Measurements from ENCODE around the gene WNK1.
A peak's percentile ranks its signal among the peaks of the same experiment; 100 is the strongest.

The WNK1 gene

GRCh38 chr12:865614-866013 lies 113.2 kb downstream of the WNK1 start:
- Mint-ChIP-seq H3K4me1 (no peaks in the 10 kb centered on the region), H3K36me3 (ENCODE audit: low read depth) (peaks cover 56% of the 10 kb centered on the region), H3K27me3 (ENCODE audit: low read depth) (no peaks in the 10 kb centered on the region), H3K4me3 (no peak overlapping the region), H3K27ac (no peak overlapping the region), H3K9me3 (no peaks in the 10 kb centered on the region)
- no peak for TF ChIP-seq CTCF (IDR thresholded peaks at IDR 0.05; ENCODE audit: unreplicated experiment in 3 of 3)

- no peak for TF ChIP-seq CTCF (IDR thresholded peaks at IDR 0.05; ENCODE audit: unreplicated experiment in 3 of 3)
- H3K4me3 Mint-ChIP-seq = no peak overlapping the region
- no peaks in the 10 kb centered on the region for H3K4me1 Mint-ChIP-seq
- H3K36me3 Mint-ChIP-seq (ENCODE audit: low read depth) = peaks cover 43% of the 10 kb centered on the region
- no peaks in the 10 kb centered on the region for H3K27me3 Mint-ChIP-seq (ENCODE audit: low read depth)
- H3K9me3 Mint-ChIP-seq = no peaks in the 10 kb centered on the region
- H3K27ac Mint-ChIP-seq = no peak overlapping the region
These were observed 115.5 kb downstream of the WNK1 start for GRCh38 chr12:867905-868304.

DNA sequence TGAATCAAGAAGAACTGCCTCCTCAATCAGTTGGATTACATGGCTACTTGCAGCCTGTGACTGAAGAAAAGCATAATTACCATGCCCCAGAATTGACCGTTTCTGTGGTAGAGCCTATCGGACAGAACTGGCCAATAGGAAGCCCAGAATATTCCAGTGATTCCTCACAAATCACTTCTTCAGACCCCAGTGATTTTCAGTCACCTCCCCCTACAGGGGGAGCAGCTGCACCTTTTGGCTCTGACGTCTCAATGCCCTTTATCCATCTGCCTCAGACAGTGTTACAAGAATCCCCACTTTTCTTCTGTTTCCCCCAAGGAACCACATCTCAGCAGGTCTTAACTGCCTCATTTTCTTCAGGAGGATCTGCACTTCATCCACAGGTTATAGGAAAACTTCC lies 116.3 kb downstream of the WNK1 start:
- no peaks in the 10 kb centered on the region for H3K4me1 Mint-ChIP-seq
- H3K4me3 Mint-ChIP-seq = no peak overlapping the region
- H3K27me3 Mint-ChIP-seq (ENCODE audit: low read depth) = no peaks in the 10 kb centered on the region
- no peak for TF ChIP-seq CTCF (IDR thresholded peaks at IDR 0.05; ENCODE audit: unreplicated experiment in 3 of 3)
- H3K9me3 Mint-ChIP-seq = no peaks in the 10 kb centered on the region
- H3K27ac Mint-ChIP-seq = no peak overlapping the region
- H3K36me3 Mint-ChIP-seq (ENCODE audit: low read depth) = peaks cover 43% of the 10 kb centered on the region

DNA sequence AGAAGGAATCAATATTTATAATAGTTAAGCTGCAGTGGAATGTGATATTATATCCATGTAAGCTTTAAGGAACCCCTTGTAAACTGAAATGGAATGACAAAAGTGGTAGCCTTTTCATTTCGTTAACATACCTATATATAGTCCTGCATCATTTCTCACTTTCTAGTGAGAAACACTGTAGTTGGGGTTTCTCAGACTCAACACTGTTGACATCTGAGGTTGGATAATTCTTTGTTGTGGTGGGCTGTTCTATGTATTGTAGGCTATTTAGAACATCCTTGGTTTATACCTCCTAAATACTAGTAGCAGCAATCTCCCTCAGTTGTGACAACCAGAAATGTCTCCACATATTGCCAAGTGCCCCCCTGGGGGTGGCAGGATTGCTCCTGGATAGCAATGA lies 118.0 kb downstream of the WNK1 start:
- Mint-ChIP-seq H3K27ac (no peak overlapping the region), H3K36me3 (ENCODE audit: low read depth) (peaks cover 38% of the 10 kb centered on the region), H3K4me3 (no peak overlapping the region), H3K27me3 (ENCODE audit: low read depth) (no peaks in the 10 kb centered on the region), H3K9me3 (no peaks in the 10 kb centered on the region), H3K4me1 (no peaks in the 10 kb centered on the region)
- no peak for TF ChIP-seq CTCF (IDR thresholded peaks at IDR 0.05; ENCODE audit: unreplicated experiment in 3 of 3)

DNA sequence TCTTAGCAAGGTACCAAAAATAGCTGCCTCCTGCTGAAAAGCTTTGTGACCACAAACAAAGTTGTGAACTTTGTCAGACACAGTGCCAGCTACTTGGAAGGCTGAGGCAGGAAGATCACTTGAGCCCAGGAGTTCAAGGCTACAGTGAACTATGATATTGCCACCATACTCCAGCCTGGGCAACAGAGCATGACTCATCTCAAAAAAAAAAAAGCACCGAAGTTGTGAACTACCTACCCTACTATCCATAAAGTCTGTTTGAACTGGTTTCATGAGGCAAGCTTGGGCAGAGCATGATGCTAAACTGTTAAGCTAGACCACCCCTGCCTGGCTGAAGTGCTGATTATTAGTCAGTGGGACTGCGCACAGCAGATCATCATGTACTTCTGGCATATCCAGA lies 121.6 kb downstream of the WNK1 start:
- H3K27me3 Mint-ChIP-seq (ENCODE audit: low read depth) = no peaks in the 10 kb centered on the region
- no peak for TF ChIP-seq CTCF (IDR thresholded peaks at IDR 0.05; ENCODE audit: unreplicated experiment in 3 of 3)
- H3K27ac Mint-ChIP-seq = no peak overlapping the region
- H3K4me3 Mint-ChIP-seq = no peak overlapping the region
- no peaks in the 10 kb centered on the region for H3K9me3 Mint-ChIP-seq
- no peaks in the 10 kb centered on the region for H3K4me1 Mint-ChIP-seq
- peaks cover 22% of the 10 kb centered on the region for H3K36me3 Mint-ChIP-seq (ENCODE audit: low read depth)

- Mint-ChIP-seq H3K4me3 (no peak overlapping the region), H3K4me1 (peaks cover 6% of the 10 kb centered on the region), H3K9me3 (no peaks in the 10 kb centered on the region), H3K27me3 (ENCODE audit: low read depth) (no peaks in the 10 kb centered on the region), H3K36me3 (ENCODE audit: low read depth) (peaks cover 62% of the 10 kb centered on the region), H3K27ac (peak overlapping the region in 1 of 3 experiments; percentile 9)
- no peak for TF ChIP-seq CTCF (IDR thresholded peaks at IDR 0.05; ENCODE audit: unreplicated experiment in 3 of 3)
These were observed 127.3 kb downstream of the WNK1 start for GRCh38 chr12:879641-880040.
